Vagina (tissue), 2 donors: ENCODE data around the gene PIGS. TPM values are rescaled to one million over a fixed set of nuclear protein-coding genes. Genes with fewer than 3 reads are reported as not detected.
"Not testable (repeated sequence)": the region's sequence is repeated elsewhere in the genome, so short reads cannot be mapped to it uniquely, and the experiment has no call there.

Source experiments
- DNase-seq, 2 donors: peaks; one replicate each; pipeline ENCODE4 v3.0.0-alpha.2; 2017; ENCODE audit errors: extremely low spot score in 2 of 2
- H3K27ac ChIP-seq: fragments of 200-600 bp; sonication (generic); one replicate; pipeline ENCODE4 v1.5.1; 2019
- H3K27me3 ChIP-seq: fragments of 200-600 bp; sonication (generic); one replicate; pipeline ENCODE4 v1.5.1; 2019
- H3K36me3 ChIP-seq, 2 donors: fragments of 200-600 bp; sonication (generic); one replicate each; pipeline ENCODE4 v1.5.1; 2017 to 2019
- H3K4me1 ChIP-seq: fragments of 200-600 bp; sonication (generic); one replicate; pipeline ENCODE4 v1.5.1; 2019
- H3K4me3 ChIP-seq, 2 donors: fragments of 200-600 bp; sonication (generic); 1 replicate in 1 of 2; 2 replicates in 1 of 2; pipeline ENCODE4 v1.5.1; 2016 to 2019
- H3K9me3 ChIP-seq: fragments of 200-600 bp; sonication (generic); one replicate; pipeline ENCODE4 v1.5.1; 2019
- CTCF ChIP-seq, 3 experiments: fragments of 450-650 bp in 2 of 3; fragments of 200-600 bp in 1 of 3; sonication (generic) in 1 of 3; IDR thresholded peaks; one replicate each; pipeline ENCODE4 v1.5.1; 2017 to 2019; ENCODE audit warnings: antibody characterized with exemption in 3 of 3, mild to moderate bottlenecking in 2 of 3, moderate library complexity in 2 of 3
- POLR2A ChIP-seq, 2 donors: fragments of 450-650 bp; IDR thresholded peaks; one replicate each; pipeline ENCODE4 v1.6.1; 2017; ENCODE audit warnings: antibody characterized with exemption in 2 of 2, mild to moderate bottlenecking in 2 of 2, moderate library complexity in 2 of 2
- POLR2AphosphoS5 ChIP-seq, 2 donors: sonication (generic); formaldehyde crosslinking; IDR thresholded peaks; one replicate each; pipeline ENCODE4 v1.9.0; 2017; ENCODE audit warnings: antibody characterized with exemption in 2 of 2, mild to moderate bottlenecking in 2 of 2, low read depth in 1 of 2; ENCODE audit not compliant: insufficient read depth in 1 of 2
- intact Hi-C: fragments of 100-400 bp; cut with DNase I; formaldehyde crosslinking; loops from one replicate; pipeline ENCODE4 v1.15.1; 2023
- total RNA-seq: library from RNA; depleted of rRNA; stranded (reverse); fragments of >200 nt; gene quantifications from one replicate; pipeline ENCODE4 v1.2.3, GENCODE V29; 2016

PIGS gene
- total RNA-seq, 1 donor from 2014 or later, result 22.8 TPM

GRCh38 chr17:28579526-28579925 lies 8.2 kb upstream of the PIGS start:
- H3K36me3 ChIP-seq, result peaks cover 0 to 7% of the 10 kb centered on the region in 2 donors
- intact Hi-C loops, result no loop called here
- DNase-seq, result no peak
- H3K9me3 ChIP-seq, result no peaks in the 10 kb centered on the region
- H3K4me1 ChIP-seq, result peaks cover 11% of the 10 kb centered on the region
- no peak overlapping the region for H3K4me3 ChIP-seq
- no peak overlapping the region for H3K27ac ChIP-seq
- H3K27me3 ChIP-seq, result no peaks in the 10 kb centered on the region
- no peak for TF ChIP-seq POLR2A (IDR thresholded peaks at IDR 0.05)
- TF ChIP-seq POLR2AphosphoS5 (IDR thresholded peaks at IDR 0.05; ENCODE audit: insufficient read depth in 1 of 2, low read depth in 1 of 2), result no peak
- no peak for TF ChIP-seq CTCF (IDR thresholded peaks at IDR 0.05)

GRCh38 chr17:28578246-28579195 lies 7.2 kb upstream of the PIGS start:
- H3K36me3 ChIP-seq, result no peaks in the 10 kb centered on the region
- no peaks in the 10 kb centered on the region for H3K9me3 ChIP-seq
- TF ChIP-seq POLR2A (IDR thresholded peaks at IDR 0.05), result no peak
- no peak for TF ChIP-seq CTCF (IDR thresholded peaks at IDR 0.05)
- TF ChIP-seq POLR2AphosphoS5 (IDR thresholded peaks at IDR 0.05; ENCODE audit: insufficient read depth in 1 of 2, low read depth in 1 of 2), result no peak
- no peak overlapping the region for H3K27ac ChIP-seq
- DNase-seq, result no peak
- H3K4me3 ChIP-seq, result no peak overlapping the region
- intact Hi-C loops, result no loop called here
- no peaks in the 10 kb centered on the region for H3K27me3 ChIP-seq
- H3K4me1 ChIP-seq, result peaks cover 11% of the 10 kb centered on the region

- Histone ChIP-seq H3K27ac (peak overlapping the region; percentile 28), H3K36me3 (no peaks in the 10 kb centered on the region), H3K9me3 (no peaks in the 10 kb centered on the region), H3K4me3 (peak overlapping the region in 1 of 2 donors; percentile 21), H3K27me3 (no peaks in the 10 kb centered on the region), H3K4me1 (peaks cover 14% of the 10 kb centered on the region)
- intact Hi-C loops, result no loop called here
- TF ChIP-seq POLR2A (IDR thresholded peaks at IDR 0.05) (no peak), CTCF (IDR thresholded peaks at IDR 0.05) (no peak), POLR2AphosphoS5 (IDR thresholded peaks at IDR 0.05; ENCODE audit: insufficient read depth in 1 of 2, low read depth in 1 of 2) (no peak)
- DNase-seq, result no peak
Measured at GRCh38 chr17:28577466-28577824, 6.1 kb upstream of the PIGS start.

GRCh38 chr17:28576758-28577465 lies 5.6 kb upstream of the PIGS start, which contains the start of gene ALDOC:
Gene ALDOC, minus strand, starts transcription at chr17:28576895. Its CDS starts 1,363 bp downstream, at chr17:28575532.
- Histone ChIP-seq H3K27me3 (no peaks in the 10 kb centered on the region), H3K36me3 (no peaks in the 10 kb centered on the region), H3K9me3 (no peaks in the 10 kb centered on the region), H3K27ac (peak within 1 kb of the TSS; percentile 28), H3K4me1 (peaks cover 19% of the 10 kb centered on the region), H3K4me3 (peak within 1 kb of the TSS; percentile 17 to 29)
- intact Hi-C loops, result no loop called here
- DNase-seq, result no peak
- TF ChIP-seq POLR2AphosphoS5 (IDR thresholded peaks at IDR 0.05; ENCODE audit: insufficient read depth in 1 of 2, low read depth in 1 of 2) (peak; percentile 83 to 99), CTCF (IDR thresholded peaks at IDR 0.05) (no peak), POLR2A (IDR thresholded peaks at IDR 0.05) (peak; percentile 68 to 94)

- H3K4me3 ChIP-seq, DNase-seq, H3K36me3 ChIP-seq, H3K27me3 ChIP-seq, H3K9me3 ChIP-seq, H3K27ac ChIP-seq, intact Hi-C loops: not testable (repeated sequence)
- H3K4me1 ChIP-seq, result peaks cover 21% of the 10 kb centered on the region
Measured at GRCh38 chr17:28576016-28576415, 4.7 kb upstream of the PIGS start.
